HFFc6 (cell line): ENCODE data around the gene PSG6. TPM values are rescaled to one million over a fixed set of nuclear protein-coding genes. Genes with fewer than 3 reads are reported as not detected.
A peak's percentile ranks its signal among the peaks of the same experiment; 100 is the strongest.
"Not testable (repeated sequence)": the region's sequence is repeated elsewhere in the genome, so short reads cannot be mapped to it uniquely, and the experiment has no call there.

Experiments
- DNase-seq: peaks from one replicate; pipeline ENCODE4 v3.0.0-alpha.2; 2018
- H3K27ac Mint-ChIP-seq: 2 replicates; pipeline ENCODE4 v1.8.0; 2020; ENCODE audit warnings: mild to moderate bottlenecking, mixed read lengths
- H3K27me3 Mint-ChIP-seq: 2 replicates; pipeline ENCODE4 v1.8.0; 2021; ENCODE audit warnings: mild to moderate bottlenecking, moderate library complexity, mixed read lengths; ENCODE audit not compliant: insufficient read depth
- H3K36me3 Mint-ChIP-seq: 2 replicates; pipeline ENCODE4 v1.8.0; 2021; ENCODE audit warnings: low read depth, mixed read lengths
- H3K4me1 Mint-ChIP-seq: 2 replicates; pipeline ENCODE4 v1.8.0; 2020; ENCODE audit warnings: low read depth, mixed read lengths
- H3K4me3 Mint-ChIP-seq: 2 replicates; pipeline ENCODE4 v1.8.0; 2020; ENCODE audit warnings: mild to moderate bottlenecking, moderate library complexity, mixed read lengths
- H3K9me3 Mint-ChIP-seq: 2 replicates; pipeline ENCODE4 v1.8.0; 2020; ENCODE audit warnings: mild to moderate bottlenecking, mixed read lengths
- CTCF ChIP-seq: fragments of 200-600 bp; sonication (generic); IDR thresholded peaks from 2 replicates; pipeline ENCODE4 v1.5.0; 2021; ENCODE audit warnings: antibody characterized with exemption, mild to moderate bottlenecking
- long read RNA-seq: library from polyadenylated mRNA; unstranded; transcript quantifications from one replicate; pipeline ENCODE4 v2.0.0, GENCODE V29; 2019
- total RNA-seq, 6 experiments: library from RNA; stranded (reverse); fragmentation: NEBNext Ultra II Directional; extraction: Animal tissue kit (Norgen Biotek cat#: 25700); gene quantifications; 2 replicates in 1 of 6; 3 replicates in 5 of 6; pipeline ENCODE4 v1.2.3, GENCODE V29; 2021

Gene PSG6
- 1 to 10 TPM in 3 of 6 experiments, under 1 TPM in 3; 0.31 to 1.1 (median 0.99) TPM for total RNA-seq
- long read RNA-seq, partial matches to known transcripts: 0 of 2 reads
- long read RNA-seq, other reads (novel, unspliced or antisense): 0 of 2 reads

GRCh38 chr19:42917634-42918033, at the start of gene PSG6:
TSS of gene PSG6 (minus strand) at chr19:42917894. CDS start at chr19:42917792, 102 bp downstream.
- Mint-ChIP-seq H3K27ac (peak within 1 kb of the TSS; percentile 69), H3K4me1 (peaks cover 69% of the 10 kb centered on the region), H3K36me3 (peaks cover 12% of the 10 kb centered on the region)
- DNase-seq, H3K27me3 Mint-ChIP-seq, H3K4me3 Mint-ChIP-seq, H3K9me3 Mint-ChIP-seq: not testable (repeated sequence)

GRCh38 chr19:42965176-42965575, 47.5 kb upstream of the PSG6 start:
- Mint-ChIP-seq H3K27me3 (no peaks in the 10 kb centered on the region), H3K4me1 (peaks cover 84% of the 10 kb centered on the region), H3K36me3 (peaks cover 10% of the 10 kb centered on the region), H3K4me3 (peak overlapping the region; percentile 52), H3K9me3 (no peaks in the 10 kb centered on the region; the same call in 1 of the 2 replicates), H3K27ac (peak overlapping the region; percentile 98)
- TF ChIP-seq CTCF: no peak
- peak; percentile 90 for DNase-seq

- no peak for TF ChIP-seq CTCF
- H3K27me3 Mint-ChIP-seq: no peaks in the 10 kb centered on the region
- H3K36me3 Mint-ChIP-seq: peaks cover 34% of the 10 kb centered on the region
- peaks cover 11% of the 10 kb centered on the region for H3K9me3 Mint-ChIP-seq
- no peak for DNase-seq
- peaks cover 69% of the 10 kb centered on the region for H3K4me1 Mint-ChIP-seq
- no peak overlapping the region for H3K27ac Mint-ChIP-seq
- H3K4me3 Mint-ChIP-seq: no peak overlapping the region
These were observed 43.4 kb upstream of the PSG6 start for GRCh38 chr19:42961119-42961518.

- Mint-ChIP-seq H3K4me1 (peaks cover 53% of the 10 kb centered on the region), H3K36me3 (peaks cover 10% of the 10 kb centered on the region; the same call in 1 of the 2 replicates)
- not testable (repeated sequence) for DNase-seq, H3K27me3 Mint-ChIP-seq, H3K27ac Mint-ChIP-seq, H3K4me3 Mint-ChIP-seq, H3K9me3 Mint-ChIP-seq
These were observed 34.4 kb upstream of the PSG6 start for GRCh38 chr19:42952126-42952525.

- H3K4me3 Mint-ChIP-seq, H3K9me3 Mint-ChIP-seq: not testable (repeated sequence)
These were observed 33.8 kb upstream of the PSG6 start for GRCh38 chr19:42951476-42951875.

GRCh38 chr19:42942187-42942789, 24.6 kb upstream of the PSG6 start:
- H3K27me3 Mint-ChIP-seq: peaks cover 2% of the 10 kb centered on the region; the same call in 1 of the 2 replicates
- H3K4me3 Mint-ChIP-seq: no peak overlapping the region
- no peak overlapping the region for H3K27ac Mint-ChIP-seq
- TF ChIP-seq CTCF: peak; percentile 60
- peaks cover 22% of the 10 kb centered on the region for H3K9me3 Mint-ChIP-seq
- DNase-seq: no peak
- peaks cover 46% of the 10 kb centered on the region for H3K4me1 Mint-ChIP-seq
- H3K36me3 Mint-ChIP-seq: peaks cover 31% of the 10 kb centered on the region

More at GRCh38 chr19:42951476-42951875, 33.8 kb upstream of the PSG6 start:
- not testable (repeated sequence) for H3K27me3 Mint-ChIP-seq, DNase-seq
- Mint-ChIP-seq H3K36me3 (peaks cover 13% of the 10 kb centered on the region; the same call in 1 of the 2 replicates), H3K4me1 (peaks cover 51% of the 10 kb centered on the region), H3K27ac (peak overlapping the region; percentile 53)

- not testable (repeated sequence) for H3K4me3 Mint-ChIP-seq
- Mint-ChIP-seq H3K36me3 (peaks cover 36% of the 10 kb centered on the region), H3K9me3 (peaks cover 20% of the 10 kb centered on the region)
These were observed 19.4 kb upstream of the PSG6 start, which contains the start of gene PSG7 for GRCh38 chr19:42937107-42937506. TSS of gene PSG7 (minus strand) at chr19:42937207. CDS start at chr19:42937076, 131 bp downstream.

GRCh38 chr19:42934726-42935125, 17.0 kb upstream of the PSG6 start:
- peak overlapping the region; percentile 99 for H3K27ac Mint-ChIP-seq

More at GRCh38 chr19:42937107-42937506, 19.4 kb upstream of the PSG6 start, which contains the start of gene PSG7:
- H3K27me3 Mint-ChIP-seq, DNase-seq: not testable (repeated sequence)
- H3K27ac Mint-ChIP-seq: peak within 1 kb of the TSS; percentile 99
- H3K4me1 Mint-ChIP-seq: peaks cover 74% of the 10 kb centered on the region

GRCh38 chr19:42934183-42934582, 16.5 kb upstream of the PSG6 start:
- H3K4me1 Mint-ChIP-seq: peaks cover 77% of the 10 kb centered on the region
- H3K27me3 Mint-ChIP-seq, H3K9me3 Mint-ChIP-seq: not testable (repeated sequence)
- DNase-seq: peak; percentile 63
- peak overlapping the region; percentile 99 for H3K27ac Mint-ChIP-seq
- peaks cover 24% of the 10 kb centered on the region for H3K36me3 Mint-ChIP-seq
- H3K4me3 Mint-ChIP-seq: peak overlapping the region; percentile 28; the same call in 1 of the 2 replicates

More at GRCh38 chr19:42934726-42935125, 17.0 kb upstream of the PSG6 start:
- DNase-seq, H3K4me3 Mint-ChIP-seq, H3K27me3 Mint-ChIP-seq: not testable (repeated sequence)
- Mint-ChIP-seq H3K9me3 (peaks cover 13% of the 10 kb centered on the region), H3K36me3 (peaks cover 29% of the 10 kb centered on the region), H3K4me1 (peaks cover 82% of the 10 kb centered on the region)

- H3K4me1 Mint-ChIP-seq: peaks cover 77% of the 10 kb centered on the region
- not testable (repeated sequence) for H3K4me3 Mint-ChIP-seq, H3K27me3 Mint-ChIP-seq, DNase-seq, H3K9me3 Mint-ChIP-seq
- peak overlapping the region; percentile 99 for H3K27ac Mint-ChIP-seq
- H3K36me3 Mint-ChIP-seq: peaks cover 16% of the 10 kb centered on the region
These were observed 15.7 kb upstream of the PSG6 start for GRCh38 chr19:42933412-42933811.
